ENCODE data around the gene LMBRD2.
"Not testable (repeated sequence)": the region's sequence is repeated elsewhere in the genome, so short reads cannot be mapped to it uniquely, and the experiment has no call there.

Gene LMBRD2

DNA sequence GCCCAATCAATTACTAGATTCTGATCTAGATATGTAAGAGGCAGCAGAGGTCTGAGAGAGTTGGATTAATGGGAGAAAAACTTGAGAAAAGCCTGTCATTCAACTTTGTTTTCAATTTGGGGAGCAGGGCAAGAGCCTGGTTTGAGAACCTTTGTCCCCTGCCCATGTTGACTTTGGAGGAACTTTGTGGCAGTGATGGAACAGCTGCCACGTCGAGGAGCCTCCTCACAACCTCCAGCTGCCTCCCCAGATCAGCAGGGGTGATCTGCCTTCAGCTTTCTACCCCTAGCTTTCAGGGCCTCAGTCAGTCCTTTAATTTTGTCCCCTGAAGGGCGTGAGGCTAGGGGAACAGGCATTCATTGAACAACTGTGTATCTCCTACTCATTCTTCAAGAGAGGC is 8.9 kb upstream of the LMBRD2 start:
- DNase-seq: no peak

DNA sequence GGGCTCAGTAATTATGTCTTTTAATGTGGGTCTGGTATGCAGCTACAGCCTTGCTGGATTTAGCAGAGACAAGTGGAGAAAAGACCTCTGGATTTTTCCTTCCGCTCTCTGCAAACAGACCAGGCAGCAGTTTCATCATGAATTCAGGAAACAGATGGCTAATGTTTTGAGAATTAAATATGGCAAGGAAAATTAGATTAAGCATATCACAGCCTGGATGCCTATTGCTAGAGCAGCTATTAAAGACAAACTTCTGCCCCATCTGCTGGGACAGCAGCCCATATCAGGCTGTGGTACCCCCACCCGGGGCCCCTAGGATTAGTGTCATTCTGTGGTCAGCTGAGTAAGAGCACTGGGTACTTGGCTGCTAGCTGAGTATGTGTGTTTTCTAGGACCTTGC is 6.5 kb upstream of the LMBRD2 start:
- peak; percentile 99 for DNase-seq

- DNase-seq: no peak
These were observed 4.9 kb upstream of the LMBRD2 start for GRCh38 chr5:36156619-36157018.

DNA sequence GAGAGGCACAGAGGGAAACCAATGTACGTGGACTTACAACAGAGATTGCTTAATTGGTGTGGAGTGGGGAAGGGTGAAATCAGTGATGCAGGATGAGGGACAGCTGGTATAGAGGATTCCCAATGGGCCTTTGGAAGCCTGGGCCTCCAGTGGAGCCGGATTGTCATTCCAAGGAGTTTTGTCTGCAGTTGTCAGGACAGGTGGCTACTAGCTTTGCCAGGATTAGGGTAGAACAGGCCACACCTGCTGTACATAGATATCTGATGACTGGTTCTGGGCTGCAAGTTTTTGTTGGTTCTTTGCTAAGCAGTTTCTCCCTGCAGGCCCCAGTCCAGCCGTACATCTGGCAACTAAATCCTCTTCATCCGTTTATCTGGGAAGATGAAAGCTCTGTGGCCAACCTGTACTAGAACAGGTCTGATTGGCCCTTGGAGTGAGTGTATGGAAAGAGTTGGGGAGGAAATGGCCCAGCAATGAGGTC is 4.5 kb upstream of the LMBRD2 start:
- DNase-seq: peak; percentile 100

DNA sequence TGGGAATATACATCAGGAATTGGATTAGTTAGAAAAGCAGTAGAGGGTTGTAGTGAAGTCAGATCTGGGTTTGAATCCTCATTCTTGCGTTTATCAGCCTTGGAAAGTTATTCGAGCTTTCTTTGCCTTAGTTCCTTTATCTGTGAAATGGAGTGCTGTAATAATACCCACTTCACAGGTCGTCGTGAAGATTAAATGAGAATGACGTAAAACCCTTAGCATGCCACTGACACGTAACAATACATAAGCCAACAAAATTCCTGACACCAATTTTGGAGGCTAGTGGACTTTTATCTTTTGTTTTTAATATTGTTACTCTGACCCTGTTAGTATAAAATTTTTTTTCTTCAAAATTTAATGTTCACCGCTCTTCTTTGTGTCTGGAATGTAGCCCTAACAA is 3.6 kb upstream of the LMBRD2 start:
- peak; percentile 20 for DNase-seq

DNA sequence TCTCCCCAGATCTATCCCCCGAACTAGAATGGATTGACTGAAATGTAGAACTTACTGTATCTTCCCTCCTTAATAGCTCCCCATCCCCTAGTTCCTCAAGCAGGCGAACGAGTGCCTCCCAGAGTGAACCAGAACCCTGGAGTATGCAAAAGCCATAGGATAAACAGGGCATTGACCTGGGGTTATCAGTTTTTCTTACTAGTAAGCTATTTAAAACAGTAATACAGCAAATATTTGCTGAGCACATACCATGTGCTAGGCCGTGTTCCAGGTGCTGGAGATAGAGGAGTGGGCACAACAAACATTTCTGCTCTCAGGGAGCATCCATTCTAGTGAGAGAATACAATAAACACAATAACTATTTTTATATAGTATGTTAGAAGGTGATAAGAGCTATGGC is 2.0 kb upstream of the LMBRD2 start:
- DNase-seq: no peak

GRCh38 chr5:36153298-36153677 is 1.6 kb upstream of the LMBRD2 start:
- DNase-seq: no peak

DNA sequence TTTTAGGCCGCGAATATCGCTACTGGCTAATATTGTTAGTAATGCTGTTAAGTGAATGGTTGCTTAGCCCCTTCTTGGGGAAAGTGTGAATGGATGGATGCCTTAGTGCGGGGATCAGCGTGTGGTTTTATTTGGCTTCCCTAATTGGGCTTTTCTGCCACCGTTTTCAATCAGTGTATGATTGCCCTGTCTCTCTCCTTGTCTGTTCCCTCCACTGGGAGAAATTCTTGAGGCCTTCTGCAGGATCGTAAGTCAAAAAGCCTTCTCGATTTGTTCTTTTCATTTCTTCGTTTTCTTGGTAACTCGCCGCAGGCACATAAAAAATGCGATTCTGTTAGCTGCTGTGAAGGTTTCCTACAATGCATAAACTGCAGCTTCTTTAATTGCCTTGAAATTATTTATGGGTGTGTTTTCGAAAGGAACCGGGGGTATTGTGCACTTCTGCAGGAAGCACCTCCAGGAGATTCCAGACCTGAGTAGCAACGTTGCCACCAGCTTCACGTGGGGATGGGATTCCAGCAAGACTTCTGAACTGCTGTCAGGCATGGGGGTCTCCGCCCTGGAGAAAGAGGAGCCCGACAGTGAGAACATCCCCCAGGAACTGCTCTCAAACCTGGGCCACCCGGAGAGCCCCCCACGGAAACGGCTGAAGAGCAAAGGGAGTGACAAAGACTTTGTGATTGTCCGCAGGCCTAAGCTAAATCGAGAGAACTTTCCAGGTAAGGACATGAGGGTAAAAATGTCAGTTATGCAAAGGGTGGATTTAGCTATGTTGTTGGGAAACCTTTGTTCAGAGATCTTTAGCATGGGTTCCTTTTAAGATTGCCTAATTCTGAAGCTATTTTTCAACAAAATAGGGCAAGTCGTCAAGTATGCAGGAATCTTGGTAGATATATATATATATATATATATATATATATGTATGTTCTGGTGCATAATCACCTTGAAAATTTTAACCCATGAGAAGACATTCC is 924 bp upstream of the LMBRD2 start:
- no peak for DNase-seq

DNA sequence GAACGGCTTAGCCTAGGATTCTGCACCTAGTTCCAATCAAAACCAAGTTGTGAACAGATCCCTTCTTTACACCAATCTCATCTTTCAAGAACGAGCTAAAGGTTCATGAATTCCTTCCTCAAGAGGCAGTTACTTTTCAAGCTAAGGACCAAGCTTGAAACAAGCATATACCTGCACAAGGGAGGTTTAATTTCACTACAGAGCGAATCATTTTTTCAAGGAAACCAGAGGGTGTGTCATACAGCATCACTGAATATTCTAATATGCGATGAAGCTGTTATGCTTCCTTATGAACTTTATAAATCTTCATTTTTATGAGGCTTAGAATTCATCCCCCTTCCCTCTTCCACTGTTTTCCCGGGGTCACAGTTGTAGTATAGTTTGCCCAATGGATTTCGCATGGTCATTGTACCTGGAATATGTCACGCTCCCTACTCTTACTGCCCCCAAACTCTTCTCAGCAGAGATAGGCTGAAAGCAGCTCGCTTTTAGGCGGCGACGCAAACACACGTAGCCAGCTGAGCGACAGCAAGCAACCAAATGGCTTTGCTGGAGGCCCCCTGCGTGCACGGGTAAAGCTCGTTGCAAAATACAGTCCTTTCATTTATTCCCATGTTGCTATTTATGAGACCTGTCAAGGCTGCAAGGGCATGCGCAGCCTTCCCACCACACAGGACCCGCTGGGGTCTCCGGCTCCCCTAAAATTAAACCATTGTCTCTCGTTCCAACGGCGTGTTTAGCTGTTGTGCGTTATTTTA is 832 bp downstream of the LMBRD2 start:
- DNase-seq: no peak

- DNase-seq: no peak
These were observed 4.0 kb downstream of the LMBRD2 start for GRCh38 chr5:36147681-36148080.

DNA sequence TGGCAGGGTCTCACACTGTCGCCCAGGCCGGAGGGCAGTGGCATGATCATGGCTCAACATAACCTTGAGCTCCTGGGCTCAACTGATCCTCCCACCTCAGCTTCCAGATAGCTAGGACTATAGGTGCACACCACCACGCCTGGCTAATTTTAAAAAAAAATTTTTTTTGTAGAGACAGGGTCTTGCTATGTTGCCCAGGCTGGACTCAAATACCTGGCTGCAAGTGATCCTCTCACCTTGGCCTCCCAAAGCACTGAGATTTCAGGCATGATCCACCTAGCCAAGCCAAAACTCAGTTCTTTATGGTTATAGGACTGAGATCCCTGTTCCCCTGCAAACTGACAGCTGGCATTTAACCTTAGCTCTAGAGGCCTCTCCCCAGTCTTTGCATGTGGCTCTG is 5.3 kb downstream of the LMBRD2 start:
- no peak for DNase-seq

DNA sequence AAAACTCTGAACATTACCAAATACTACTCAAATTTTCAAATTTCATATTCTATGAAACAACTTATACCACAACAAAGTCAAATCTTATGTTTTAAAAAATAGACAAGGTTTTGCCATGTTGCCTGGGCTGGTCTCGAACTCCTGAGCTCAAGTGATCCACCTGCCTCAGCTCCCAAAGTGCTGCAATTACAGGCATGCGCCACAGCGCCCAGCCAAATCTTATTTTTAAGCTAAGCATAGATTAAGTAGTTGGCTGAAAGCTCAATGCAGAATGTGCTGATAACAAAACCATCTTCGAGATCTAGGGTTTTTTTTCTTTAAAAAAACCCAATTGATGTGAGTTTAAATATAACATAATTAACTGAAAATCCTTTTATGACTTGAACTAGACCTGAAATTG is 6.4 kb downstream of the LMBRD2 start:
- DNase-seq: no peak

GRCh38 chr5:36138900-36139683 is 12.6 kb downstream of the LMBRD2 start:
- no peak for DNase-seq

DNA sequence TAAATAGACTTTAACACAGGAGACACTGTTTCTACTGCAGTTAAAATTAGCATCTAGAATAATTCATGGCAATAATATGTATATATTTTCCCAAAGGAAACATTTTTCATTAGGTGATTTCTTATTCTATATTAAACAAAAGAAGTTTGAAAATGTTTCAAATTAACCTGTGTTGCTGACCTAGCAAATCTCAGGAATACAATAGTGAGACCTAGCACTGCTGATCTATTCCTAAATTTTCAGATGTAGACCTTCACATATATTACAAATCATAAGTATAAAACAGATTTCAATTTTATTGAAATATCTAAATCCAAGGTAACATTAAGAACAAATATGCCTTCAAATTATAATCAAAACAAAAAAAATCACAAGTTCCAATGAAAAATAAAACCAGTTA is 15.1 kb downstream of the LMBRD2 start:
- no peak for DNase-seq

- no peak for DNase-seq
These were observed 15.7 kb downstream of the LMBRD2 start for GRCh38 chr5:36135988-36136387.

- not testable (repeated sequence) for DNase-seq
These were observed 18.7 kb downstream of the LMBRD2 start for GRCh38 chr5:36133009-36133408.

GRCh38 chr5:36129666-36130065 is 22.0 kb downstream of the LMBRD2 start:
- not testable (repeated sequence) for DNase-seq

DNA sequence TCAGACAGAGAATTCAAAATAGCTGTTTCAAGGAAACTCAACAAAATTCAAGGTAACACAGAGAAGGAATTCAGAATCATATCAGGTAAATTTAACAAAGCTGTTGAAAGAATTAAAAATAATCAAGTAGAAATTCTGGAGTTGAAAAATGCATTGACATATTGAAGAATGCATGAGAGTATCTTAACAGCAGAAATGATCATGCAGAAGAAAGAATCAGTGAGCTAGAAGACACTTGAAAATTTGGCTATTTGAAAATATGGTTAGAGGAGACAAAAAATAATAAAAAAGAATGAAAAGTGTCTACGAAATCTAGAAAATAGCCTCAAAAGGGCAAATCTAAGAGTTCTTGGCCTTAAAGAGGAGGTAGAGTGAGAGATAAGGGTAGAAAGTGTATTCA is 22.9 kb downstream of the LMBRD2 start:
- no peak for DNase-seq

GRCh38 chr5:36125868-36126267 is 25.8 kb downstream of the LMBRD2 start:
- no peak for DNase-seq

- DNase-seq: no peak
These were observed 40.4 kb downstream of the LMBRD2 start for GRCh38 chr5:36111238-36111637.

- DNase-seq: no peak
These were observed 42.8 kb downstream of the LMBRD2 start for GRCh38 chr5:36108758-36109460.

GRCh38 chr5:36105819-36106218 is 45.9 kb downstream of the LMBRD2 start:
- no peak for DNase-seq

DNA sequence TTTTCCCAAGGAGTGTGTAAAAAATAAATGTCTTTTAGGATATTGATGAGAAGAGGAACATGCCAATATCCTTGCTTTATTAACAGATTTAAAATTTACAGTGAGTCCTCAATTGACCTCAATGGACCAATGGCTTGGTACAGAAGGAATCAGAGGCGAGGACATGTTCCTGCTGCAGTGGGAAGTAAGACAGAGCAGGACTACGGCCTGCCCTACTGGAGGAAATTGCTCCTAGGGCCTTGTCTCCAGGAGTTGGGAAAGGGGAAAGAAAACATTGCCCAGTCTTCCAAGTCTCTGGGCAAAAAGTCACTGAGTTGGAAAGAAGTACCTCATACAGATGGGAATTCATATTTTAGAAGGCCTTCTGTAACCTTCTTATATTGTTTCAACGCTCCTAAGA is 51.9 kb downstream of the LMBRD2 start:
- DNase-seq: no peak

Measured in NCI-H524 treated with DMSO at 0.1 percent for 48 hours (cell line).